IMR-90 (cell line): ENCODE data around the gene SLC17A4. TPM values are rescaled to one million over a fixed set of nuclear protein-coding genes. Genes with fewer than 3 reads are reported as not detected.

Experiments used
- ATAC-seq: fragments of 200-7000 bp; cut with Tn5 transposase; 2 replicates; pipeline ENCODE4 v1.9.1; 2020; ENCODE audit warnings: low read depth, mild to moderate bottlenecking, moderate library complexity
- BruUV-seq: library from RNA; stranded (reverse); fragments of 400-500 nt; replicated peaks from 2 replicates; lab custom pipeline; 2021; lab: Mats Ljungman, UMichigan
- CTCF ChIA-PET: fragments of 300-600 bp; formaldehyde crosslinking; extraction: SDS; loops from one replicate; lab custom pipeline; 2021; ENCODE audit warnings: antibody characterized with exemption; lab: Yijun Ruan, JAX
- POLR2A ChIA-PET: fragments of 300-600 bp; sonication (Branson Sonifier 250); formaldehyde crosslinking; loops from one replicate; lab custom pipeline; 2022; ENCODE audit warnings: antibody characterized with exemption; ENCODE audit not compliant: unreplicated experiment; lab: Charles Lee
- DNase-seq: peaks from one replicate; pipeline ENCODE4 v3.0.0; 2013
- H2AFZ ChIP-seq: replicated peaks from 2 replicates; pipeline ENCODE3; 2013; ENCODE audit warnings: low read length, mild to moderate bottlenecking; ENCODE audit not compliant: poor library complexity
- H2AK5ac ChIP-seq: 2 replicates; pipeline ENCODE4 v1.6.1; 2013; ENCODE audit warnings: low read depth, low read length, inconsistent platforms
- H2AK9ac ChIP-seq: replicated peaks from 2 replicates; pipeline ENCODE3; 2013; ENCODE audit warnings: mild to moderate bottlenecking, low read depth, low read length, moderate library complexity; ENCODE audit not compliant: poor library complexity
- H2BK120ac ChIP-seq: 2 replicates; pipeline ENCODE4 v1.6.1; 2013; ENCODE audit warnings: low read depth, low read length, inconsistent platforms
- H2BK15ac ChIP-seq: 3 replicates; pipeline ENCODE4 v1.6.1; 2013; ENCODE audit warnings: low read depth, low read length, inconsistent platforms
- H2BK20ac ChIP-seq: 2 replicates; pipeline ENCODE4 v1.6.1; 2013; ENCODE audit warnings: low read depth, mild to moderate bottlenecking, inconsistent platforms, low read length, moderate library complexity
- H2BK5ac ChIP-seq: 2 replicates; pipeline ENCODE4 v1.6.1; 2013; ENCODE audit warnings: mild to moderate bottlenecking, low read depth, low read length, inconsistent platforms; ENCODE audit not compliant: poor library complexity, severe bottlenecking
- H3K14ac ChIP-seq: replicated peaks from 2 replicates; pipeline ENCODE4 v1.6.1; 2013; ENCODE audit warnings: low read depth, low read length, inconsistent platforms
- H3K18ac ChIP-seq: 2 replicates; pipeline ENCODE4 v1.6.1; 2013; ENCODE audit warnings: low read depth, low read length, control low read depth
- H3K23ac ChIP-seq: 2 replicates; pipeline ENCODE4 v1.6.1; 2013; ENCODE audit warnings: low read depth, low read length, inconsistent platforms
- H3K27ac ChIP-seq: 2 replicates; pipeline ENCODE4 v1.5.1; 2013; ENCODE audit warnings: mild to moderate bottlenecking, control low read depth, low read length; ENCODE audit not compliant: insufficient read depth
- H3K27me3 ChIP-seq: 2 replicates; pipeline ENCODE4 v1.6.1; 2013; ENCODE audit warnings: low read length; ENCODE audit not compliant: control insufficient read depth, insufficient read depth
- H3K36me3 ChIP-seq: 2 replicates; pipeline ENCODE4 v1.6.1; 2013; ENCODE audit warnings: low read length, mixed read lengths; ENCODE audit not compliant: control insufficient read depth, insufficient read depth
- H3K4ac ChIP-seq: 2 replicates; pipeline ENCODE4 v1.6.1; 2013; ENCODE audit warnings: low read depth, low read length, inconsistent platforms
- H3K4me1 ChIP-seq: 2 replicates; pipeline ENCODE4 v1.6.1; 2013; ENCODE audit warnings: low read length, mixed read lengths; ENCODE audit not compliant: control insufficient read depth, insufficient read depth
- H3K4me2 ChIP-seq: 2 replicates; pipeline ENCODE4 v1.6.1; 2013; ENCODE audit warnings: low read depth, mild to moderate bottlenecking, control low read depth, low read length, moderate library complexity
- H3K4me3 ChIP-seq: 2 replicates; pipeline ENCODE4 v1.5.1; 2013; ENCODE audit warnings: low read depth, mild to moderate bottlenecking, control low read depth, low read length, moderate library complexity; ENCODE audit not compliant: insufficient read depth
- H3K56ac ChIP-seq: 2 replicates; pipeline ENCODE4 v1.6.1; 2013; ENCODE audit warnings: low read length, inconsistent platforms; ENCODE audit not compliant: insufficient read depth; ENCODE audit errors: extremely low read depth
- H3K79me1 ChIP-seq, 2 experiments: 2 replicates each; pipeline ENCODE4 v1.6.1; 2013; ENCODE audit warnings: low read length in 2 of 2, inconsistent platforms in 1 of 2, low read depth in 1 of 2
- H3K9ac ChIP-seq: 2 replicates; pipeline ENCODE4 v1.6.1; 2013; ENCODE audit warnings: low read depth, low read length, control low read depth
- H3K9me1 ChIP-seq: 2 replicates; pipeline ENCODE4 v1.6.1; 2013; ENCODE audit warnings: low read length, inconsistent platforms; ENCODE audit not compliant: insufficient read depth
- H3K9me3 ChIP-seq: 2 replicates; pipeline ENCODE4 v1.6.1; 2013; ENCODE audit warnings: low read length; ENCODE audit not compliant: control insufficient read depth, insufficient read depth
- H4K20me1 ChIP-seq: 2 replicates; pipeline ENCODE4 v1.6.1; 2013; ENCODE audit warnings: low read length, inconsistent platforms; ENCODE audit not compliant: insufficient read depth
- H4K5ac ChIP-seq: 2 replicates; pipeline ENCODE4 v1.6.1; 2013; ENCODE audit warnings: mild to moderate bottlenecking, low read depth, low read length, control low read depth
- H4K8ac ChIP-seq, 2 experiments: 2 replicates each; pipeline ENCODE4 v1.6.1; 2013; ENCODE audit warnings: low read depth in 2 of 2, low read length in 2 of 2, control low read depth in 1 of 2, inconsistent platforms in 1 of 2
- H4K91ac ChIP-seq: 2 replicates; pipeline ENCODE4 v1.6.1; 2013; ENCODE audit warnings: low read depth, low read length, inconsistent platforms; ENCODE audit not compliant: insufficient read depth
- FOS ChIP-seq: fragments of 150-350 bp; IDR thresholded peaks from 2 replicates; pipeline ENCODE4 v1.6.1; 2016; ENCODE audit warnings: low read depth, low read length
- MAFK ChIP-seq: IDR thresholded peaks from 2 replicates; pipeline ENCODE4 v1.6.1; 2012; ENCODE audit warnings: low read depth, low read length, improper control_type of control experiment
- NFE2L2 ChIP-seq: fragments of 150-350 bp; IDR thresholded peaks from 2 replicates; pipeline ENCODE4 v1.6.1; 2016; ENCODE audit warnings: low read depth, mild to moderate bottlenecking, low read length
- RAD21 ChIP-seq: IDR thresholded peaks from 2 replicates; pipeline ENCODE4 v1.6.1; 2012; ENCODE audit warnings: low read length, improper control_type of control experiment
- RCOR1 ChIP-seq: IDR thresholded peaks from 2 replicates; pipeline ENCODE4 v1.6.1; 2012; ENCODE audit warnings: mild to moderate bottlenecking, low read length, improper control_type of control experiment; ENCODE audit not compliant: insufficient replicate concordance
- USF2 ChIP-seq: fragments of 150-350 bp; IDR thresholded peaks from 2 replicates; pipeline ENCODE4 v1.6.1; 2017; ENCODE audit warnings: mild to moderate bottlenecking, antibody characterized with exemption, low read length, low read depth
- WGBS, 2 experiments: methylation state at CpG; one replicate each; pipeline versions ENCODE4 v1.1.5 to v1.1.7; 2013; ENCODE audit warnings: missing lambda C conversion rate in 2 of 2; ENCODE audit not compliant: insufficient read length in 1 of 2; ENCODE audit errors: extremely low coverage in 2 of 2; 5-methylcytosine and 5-hydroxymethylcytosine counted together
- dilution Hi-C: fragments of 300-500 bp; cut with HindIII; formaldehyde crosslinking; loops from one replicate; pipeline ENCODE4 v1.14.3; 2018; ENCODE audit warnings: low sequenced_read_pairs; ENCODE audit not compliant: unreplicated experiment
- in situ Hi-C: fragments of 300-500 bp; cut with MboI; formaldehyde crosslinking; loops from 3 replicates; pipeline ENCODE4 v1.14.3; 2019; ENCODE audit warnings: low sequenced_read_pairs, inconsistent platforms, mixed read lengths
- intact Hi-C: fragments of 100-400 bp; cut with micrococcal nuclease; formaldehyde crosslinking; loops from 2 replicates; pipeline ENCODE4 v1.10.0; 2022
- polyA plus RNA-seq, 3 experiments: library from polyadenylated mRNA; depleted of rRNA; stranded (reverse); fragments of >200 nt; gene quantifications; 2 replicates each; pipeline ENCODE4 v1.2.3, GENCODE V29; 2012; ENCODE audit warnings: low replicate concordance in 1 of 3
- total RNA-seq: library from RNA; depleted of rRNA; stranded (reverse); fragments of >200 nt; gene quantifications from 2 replicates; pipeline ENCODE4 v1.2.3, GENCODE V29; 2012
- TF ChIP-seq, protein P1 (sequence below): fragments of 150-350 bp; IDR thresholded peaks from 2 replicates; pipeline ENCODE4 v1.6.1; 2016; ENCODE audit warnings: low read depth, mild to moderate bottlenecking, low read length, moderate library complexity, borderline replicate concordance

Gene SLC17A4
- total and polyA plus RNA-seq, 2 of the 4 experiments (the other 2 are of a cell fraction), result not detected

DNA sequence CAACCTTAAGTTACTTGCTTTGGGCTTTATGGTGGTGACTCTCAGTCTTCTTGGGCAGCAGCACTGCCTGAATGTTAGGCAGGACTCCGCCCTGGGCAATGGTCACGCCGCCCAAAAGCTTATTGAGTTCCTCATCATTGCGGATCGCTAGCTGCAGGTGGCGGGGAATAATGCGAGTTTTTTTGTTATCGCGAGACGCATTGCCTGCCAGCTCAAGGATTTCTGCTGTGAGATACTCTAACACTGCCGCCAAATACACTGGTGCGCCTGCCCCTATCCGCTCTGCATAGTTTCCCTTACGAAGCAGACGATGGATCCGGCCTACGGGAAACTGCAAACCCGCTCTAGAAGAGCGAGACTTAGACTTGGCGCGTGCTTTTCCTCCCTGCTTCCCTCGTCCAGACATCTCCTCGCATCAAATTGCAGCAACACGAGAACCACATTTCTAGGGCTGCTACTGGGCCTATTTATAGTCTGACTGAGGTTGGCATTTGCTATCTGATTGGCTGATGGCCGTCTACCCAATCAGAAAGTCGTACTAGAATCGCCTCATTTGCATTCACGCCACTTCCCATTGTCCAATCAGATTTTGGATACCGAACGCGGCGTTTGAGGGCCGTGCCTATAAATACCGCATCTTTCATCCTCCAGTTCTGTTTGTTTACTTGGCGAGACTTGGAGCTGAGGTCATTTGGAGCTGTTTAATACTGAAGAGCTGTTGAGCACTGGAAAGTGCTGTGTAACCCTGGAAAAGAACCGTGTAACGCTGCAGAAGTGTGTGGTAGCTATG lies 28.2 kb upstream of the SLC17A4 start:
- Histone ChIP-seq H3K27ac (no peak overlapping the region), H4K8ac (no peak overlapping the region), H3K27me3 (no peaks in the 10 kb centered on the region), H2AFZ (no peak overlapping the region), H4K5ac (no peak overlapping the region), H3K4me1 (no peaks in the 10 kb centered on the region), H4K20me1 (no peaks in the 10 kb centered on the region), H3K56ac (no peak overlapping the region), H4K91ac (no peak overlapping the region), H2BK120ac (no peak overlapping the region), H2AK5ac (no peak overlapping the region), H2BK5ac (no peak overlapping the region), H3K79me1 (no peaks in the 10 kb centered on the region), H3K4me2 (no peak overlapping the region), H3K9me1 (no peaks in the 10 kb centered on the region), H3K14ac (no peak overlapping the region), H3K9ac (no peak overlapping the region), H3K36me3 (no peaks in the 10 kb centered on the region), H2AK9ac (no peak overlapping the region), H3K4me3 (no peak overlapping the region), H3K4ac (no peak overlapping the region), H2BK15ac (no peak overlapping the region), H3K23ac (no peak overlapping the region), H3K18ac (no peak overlapping the region), H3K9me3 (no peaks in the 10 kb centered on the region; the same call in 1 of the 2 replicates), H2BK20ac (no peak overlapping the region)
- CTCF ChIA-PET, result no interaction called here
- DNase-seq (no peak), ATAC-seq (no peak)
- TF ChIP-seq FOS (no peak), NFE2L2 (no peak), MAFK (no peak), RCOR1 (no peak), USF2 (no peak), RAD21 (no peak)
- TF ChIP-seq, protein P1, sequence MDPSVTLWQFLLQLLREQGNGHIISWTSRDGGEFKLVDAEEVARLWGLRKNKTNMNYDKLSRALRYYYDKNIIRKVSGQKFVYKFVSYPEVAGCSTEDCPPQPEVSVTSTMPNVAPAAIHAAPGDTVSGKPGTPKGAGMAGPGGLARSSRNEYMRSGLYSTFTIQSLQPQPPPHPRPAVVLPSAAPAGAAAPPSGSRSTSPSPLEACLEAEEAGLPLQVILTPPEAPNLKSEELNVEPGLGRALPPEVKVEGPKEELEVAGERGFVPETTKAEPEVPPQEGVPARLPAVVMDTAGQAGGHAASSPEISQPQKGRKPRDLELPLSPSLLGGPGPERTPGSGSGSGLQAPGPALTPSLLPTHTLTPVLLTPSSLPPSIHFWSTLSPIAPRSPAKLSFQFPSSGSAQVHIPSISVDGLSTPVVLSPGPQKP, result no peak
- intact Hi-C loops, result no loop called here
- POLR2A ChIA-PET, result no interaction called here
- in situ Hi-C loops, result no loop called here
- dilution Hi-C loops, result no loop called here
- WGBS, 2 experiments, result 84% methylated on average over 18 of the region's 37 CpGs; no CpG with 5 or more reads in 1 of the 2 experiments
- BruUV-seq, result no TSS peak
